Stimulated activated CD8-positive, alpha-beta memory T cell treated with anti-CD3 and anti-CD28 coated beads, Interleukin-7, amount 100 ng/mL, for 4 hours (primary cell): Measurements from ENCODE around the gene ZDHHC20.
"Not testable (repeated sequence)": the region's sequence is repeated elsewhere in the genome, so short reads cannot be mapped to it uniquely, and the experiment has no call there.

Experiments
- DNase-seq, 2 donors: peaks; one replicate each; pipeline ENCODE4 v3.0.0-alpha.2; 2020; ENCODE audit warnings: low read depth in 2 of 2

Gene ZDHHC20

DNA sequence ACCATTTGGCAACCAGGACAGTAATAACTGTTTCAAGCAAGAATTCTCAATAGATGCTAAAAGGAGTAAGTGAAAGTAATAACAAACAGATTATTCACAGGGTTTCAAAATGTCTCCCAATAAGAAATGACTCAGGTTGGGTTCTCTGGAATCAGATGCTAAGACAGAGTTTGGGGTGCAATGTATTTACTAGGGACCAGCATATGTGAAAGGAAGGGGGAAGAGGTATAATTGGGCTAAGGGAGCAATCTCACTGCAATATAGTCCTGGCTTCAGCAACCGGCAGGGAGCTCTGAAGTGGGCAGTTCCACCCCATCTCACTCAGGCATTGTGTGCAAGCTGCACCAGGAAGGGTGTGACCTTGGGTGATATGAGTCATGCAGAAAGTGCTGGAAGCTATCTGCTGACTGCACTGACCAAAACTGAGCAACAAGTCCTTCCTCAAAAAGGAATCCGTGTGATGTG is 23.4 kb downstream of the ZDHHC20 start:
- peak; percentile 40 to 49 for DNase-seq

DNA sequence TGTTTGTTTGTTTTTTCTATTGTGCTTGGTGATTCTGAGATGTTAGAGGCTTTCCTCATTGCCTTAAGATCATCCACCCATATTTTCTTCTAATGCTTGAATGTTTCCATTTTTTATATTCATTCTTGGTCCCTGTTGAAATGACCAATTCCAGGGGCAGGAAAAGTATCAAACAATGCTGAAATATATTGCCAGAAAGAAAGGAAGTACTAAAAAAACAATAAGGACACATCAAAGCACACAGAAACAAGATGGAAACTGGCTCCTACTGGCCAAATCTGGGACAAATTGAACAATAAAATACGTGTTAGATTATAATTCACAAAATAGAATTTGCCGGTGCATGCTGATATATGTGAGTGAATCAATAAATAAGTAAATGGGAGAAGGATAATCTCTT is 23.9 kb downstream of the ZDHHC20 start:
- no peak for DNase-seq

DNA sequence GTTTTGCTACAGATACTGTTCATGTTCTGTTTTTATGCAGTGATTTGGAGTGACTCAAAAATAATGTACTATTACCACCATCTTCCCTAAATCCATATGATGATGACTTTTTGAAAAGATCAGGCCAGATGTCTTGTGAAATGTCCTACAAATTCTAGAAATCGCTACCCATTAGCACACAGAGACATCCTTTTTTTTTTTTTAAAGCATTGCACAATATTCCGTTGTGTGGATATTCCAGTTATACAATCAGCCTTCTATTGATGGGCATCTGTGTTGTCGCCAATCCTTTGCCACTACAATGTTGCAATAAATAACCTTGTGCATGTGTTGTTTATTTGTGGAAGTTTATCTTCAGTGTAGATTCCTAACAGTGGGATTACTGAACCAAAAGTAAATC is 24.5 kb downstream of the ZDHHC20 start:
- DNase-seq: no peak

DNA sequence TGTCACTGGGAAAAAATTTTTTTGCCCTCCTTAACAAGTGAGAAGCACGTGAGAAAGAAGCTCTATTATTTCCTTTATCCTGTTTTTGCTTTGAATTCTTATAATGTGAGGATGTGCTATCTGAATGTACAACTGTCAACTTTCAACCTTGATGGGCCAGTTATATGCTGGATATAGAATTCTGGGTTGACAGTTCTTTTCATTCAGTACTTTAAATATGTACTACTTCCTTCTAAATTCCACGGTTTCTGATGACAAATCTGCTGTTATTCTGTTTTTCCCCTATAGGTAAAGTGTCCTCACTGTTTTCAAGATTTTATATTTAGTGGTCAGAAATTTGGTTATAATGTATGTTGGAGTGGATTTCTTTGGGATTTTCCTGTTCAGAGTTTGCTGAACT is 29.9 kb downstream of the ZDHHC20 start:
- DNase-seq: no peak

DNA sequence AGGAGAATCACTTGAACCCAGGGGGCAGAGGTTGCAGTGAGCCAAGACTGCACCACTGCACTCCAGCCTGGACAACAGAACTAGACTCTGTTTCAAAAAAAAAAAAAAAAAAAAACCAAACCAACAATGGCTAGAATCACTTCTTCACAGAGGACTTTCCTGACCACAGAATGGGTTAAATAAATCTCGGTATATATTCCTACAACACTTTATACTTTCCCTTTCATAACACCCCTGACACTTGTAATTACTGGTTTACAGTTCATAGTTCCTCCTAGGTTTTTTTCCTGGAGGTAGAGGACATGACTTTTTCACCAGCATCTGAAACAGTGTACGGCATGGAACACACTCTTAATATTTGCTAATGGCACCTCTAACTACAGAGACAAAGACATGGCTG is 31.4 kb downstream of the ZDHHC20 start:
- no peak for DNase-seq

DNA sequence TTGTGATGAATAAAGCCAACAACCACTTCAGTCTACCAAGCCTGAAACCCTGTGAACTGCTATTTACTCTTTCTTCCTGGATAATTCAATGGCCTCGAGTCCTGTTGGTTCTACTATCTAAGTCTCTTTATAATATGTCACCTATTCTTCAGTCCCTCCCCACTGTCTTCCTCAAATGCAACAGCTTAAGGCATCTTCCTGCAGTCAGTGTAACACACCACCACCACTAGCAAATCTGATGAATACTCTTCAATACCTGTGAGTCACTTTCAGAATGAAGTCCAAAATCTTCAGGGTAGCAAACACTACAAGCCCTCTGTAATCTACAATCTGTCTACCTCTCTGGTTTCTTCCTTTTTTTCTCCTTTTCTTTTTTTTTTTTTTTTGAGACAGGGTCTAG is 32.9 kb downstream of the ZDHHC20 start:
- no peak for DNase-seq

DNA sequence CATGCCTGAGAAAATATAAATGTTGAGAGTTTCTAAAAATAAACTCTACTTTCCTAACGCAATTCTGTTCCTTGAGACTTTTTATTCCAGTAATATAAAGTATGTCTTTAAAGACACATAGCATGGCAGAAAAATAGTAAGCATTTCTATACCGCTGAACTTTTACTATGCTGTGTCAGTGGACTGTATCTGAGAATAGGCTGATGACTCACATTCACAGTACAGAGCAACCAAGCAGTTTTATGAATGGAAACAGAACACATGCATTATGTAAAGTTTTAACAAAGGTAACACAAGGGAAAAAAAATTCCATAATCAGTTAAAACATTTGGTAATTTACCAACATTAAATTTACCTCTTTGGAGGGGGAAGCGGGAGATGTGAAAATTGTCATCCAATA is 38.4 kb downstream of the ZDHHC20 start:
- DNase-seq: no peak

DNA sequence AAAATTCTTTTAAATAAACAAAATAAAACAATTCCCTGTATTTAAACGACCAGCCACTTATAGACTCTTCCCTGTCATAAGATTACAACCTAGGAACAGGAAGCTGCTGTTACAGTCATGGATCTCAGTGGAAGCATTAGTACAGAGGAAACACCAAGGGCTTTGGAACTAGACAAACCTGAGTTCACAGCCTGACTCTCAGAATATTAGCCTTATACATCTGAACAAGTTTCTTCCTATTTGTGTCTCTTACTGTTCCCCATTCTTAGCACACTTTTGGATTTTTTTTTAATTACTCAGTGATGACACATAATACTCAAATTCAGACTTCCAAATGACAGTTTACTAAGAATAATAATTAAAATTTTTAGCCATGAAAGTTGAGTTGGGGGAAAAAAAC is 46.1 kb downstream of the ZDHHC20 start:
- no peak for DNase-seq

DNA sequence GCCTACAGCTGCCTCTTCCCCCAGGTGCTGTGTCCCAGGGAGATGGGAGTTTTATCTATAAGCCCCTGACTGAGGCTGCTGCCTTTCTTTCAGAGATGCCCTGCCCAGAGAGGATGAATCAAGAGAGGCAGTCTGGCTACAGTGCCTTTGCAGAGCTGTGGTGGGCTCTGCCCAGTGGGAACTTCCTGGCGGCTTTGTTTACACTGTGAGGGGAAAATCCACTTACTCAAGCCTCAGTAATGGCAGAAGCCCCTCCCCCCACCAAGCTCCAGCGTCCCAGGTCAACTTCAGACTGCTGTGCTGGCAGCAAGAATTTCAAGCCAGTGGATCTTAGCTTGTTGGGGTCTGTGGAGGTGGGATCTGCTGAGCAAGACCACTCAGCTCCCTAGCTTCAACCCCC is 48.6 kb downstream of the ZDHHC20 start:
- DNase-seq: not testable (repeated sequence)

DNA sequence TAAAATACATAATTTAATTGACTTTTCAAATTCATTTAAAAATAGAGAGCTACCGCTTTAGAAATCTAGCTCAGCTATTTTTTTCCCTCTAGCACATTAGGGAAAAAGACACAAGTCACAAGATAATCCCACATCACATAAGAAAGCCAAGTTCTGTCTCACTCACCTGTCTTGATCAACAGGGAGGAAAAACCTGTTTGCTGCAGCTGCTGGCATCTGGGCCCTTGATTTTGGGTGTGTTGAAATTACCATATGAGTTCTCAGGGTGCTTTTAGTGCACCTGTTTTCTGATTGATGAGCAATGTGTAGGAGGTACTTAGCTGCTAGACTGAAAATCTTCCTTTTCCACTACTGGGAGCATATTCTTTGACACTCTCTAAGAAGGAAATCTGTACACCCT is 53.8 kb downstream of the ZDHHC20 start:
- DNase-seq: no peak

DNA sequence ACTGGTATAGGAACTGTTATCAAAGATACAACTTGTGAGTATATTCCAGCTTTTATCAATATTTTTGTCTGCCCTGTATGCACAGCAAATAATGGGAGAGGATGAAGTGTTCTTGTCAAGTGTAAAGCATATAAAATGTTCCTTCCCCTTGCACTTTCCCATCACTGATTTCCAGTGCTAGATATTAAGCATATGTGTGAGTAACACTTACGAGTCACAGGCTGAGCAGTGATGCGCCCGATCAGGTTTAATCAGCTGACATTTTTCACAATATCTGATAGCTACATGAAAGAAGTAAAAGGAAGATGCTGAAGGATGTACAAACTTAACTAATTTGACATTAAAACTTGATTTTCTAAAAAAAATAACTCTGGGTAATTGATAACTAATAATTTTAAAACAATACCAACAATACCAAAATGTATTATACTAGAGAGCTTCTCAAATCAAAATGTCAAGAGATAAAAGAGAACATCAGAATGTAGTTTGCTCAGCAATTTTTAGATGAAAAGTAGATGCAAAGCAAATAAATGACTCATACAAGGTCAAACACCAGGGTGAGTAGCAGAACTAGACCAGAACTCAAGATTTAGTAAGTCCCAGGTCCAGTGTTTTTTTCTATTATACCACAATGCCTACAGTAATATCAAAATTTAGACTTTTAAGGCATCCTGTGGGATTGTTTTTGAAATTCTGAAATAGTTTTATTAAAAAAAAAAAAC is 56.4 kb downstream of the ZDHHC20 start:
- no peak for DNase-seq

DNA sequence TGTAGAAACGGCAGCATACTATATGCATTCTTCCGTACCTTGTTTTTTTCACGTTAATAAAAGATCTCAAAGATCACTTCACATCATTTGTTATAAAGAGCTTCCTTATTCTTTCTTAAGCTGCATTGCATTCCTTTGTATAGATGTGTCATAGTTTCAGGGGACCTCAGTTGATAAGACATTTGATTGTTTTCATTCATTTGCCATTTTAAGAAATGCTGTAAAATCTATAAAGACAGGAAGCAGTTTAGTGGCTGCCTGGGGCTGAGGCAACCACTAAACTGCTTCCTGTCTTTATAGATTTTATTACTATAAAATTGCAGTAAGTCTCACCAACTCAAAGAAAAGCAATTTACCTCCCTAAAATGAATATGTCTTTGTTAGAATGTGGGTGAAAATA is 59.4 kb downstream of the ZDHHC20 start:
- no peak for DNase-seq

DNA sequence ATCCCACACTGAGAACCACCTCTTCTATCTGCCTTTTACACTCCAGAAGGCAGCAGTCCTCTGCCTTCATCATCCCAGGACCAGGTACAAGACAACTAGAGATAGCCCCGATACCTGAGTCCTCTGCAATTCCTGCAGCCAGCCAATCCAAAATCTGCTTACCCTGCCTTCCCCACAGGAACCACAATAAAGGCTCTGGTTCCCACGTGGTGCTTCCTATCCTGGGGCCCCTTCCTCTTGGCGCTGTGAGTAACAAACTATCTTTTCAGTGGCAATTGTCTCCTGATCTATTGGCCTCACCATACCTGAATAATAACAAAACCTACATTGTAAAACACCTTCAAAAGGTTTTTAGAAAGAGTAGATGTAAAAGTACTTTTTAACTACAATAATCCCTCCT is 63.1 kb downstream of the ZDHHC20 start:
- no peak for DNase-seq

DNA sequence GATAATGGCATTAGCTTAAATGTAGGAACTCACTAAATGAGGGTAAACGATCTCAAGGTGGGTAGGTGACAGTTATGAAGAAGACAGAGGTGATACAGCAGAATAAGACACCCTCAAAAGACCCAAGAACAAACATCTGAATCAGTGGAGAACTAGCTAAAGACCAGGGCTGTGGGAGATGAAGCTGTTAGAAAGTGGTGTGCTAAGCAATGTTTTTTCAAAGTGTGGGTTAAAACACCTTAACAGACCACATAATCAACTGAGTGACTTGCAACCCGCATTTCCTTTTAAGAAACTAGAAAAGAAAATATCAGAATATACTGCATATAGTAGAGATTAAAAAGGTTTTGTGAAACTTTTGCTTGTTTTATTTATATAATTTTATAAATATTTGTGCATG is 70.0 kb downstream of the ZDHHC20 start:
- no peak for DNase-seq

DNA sequence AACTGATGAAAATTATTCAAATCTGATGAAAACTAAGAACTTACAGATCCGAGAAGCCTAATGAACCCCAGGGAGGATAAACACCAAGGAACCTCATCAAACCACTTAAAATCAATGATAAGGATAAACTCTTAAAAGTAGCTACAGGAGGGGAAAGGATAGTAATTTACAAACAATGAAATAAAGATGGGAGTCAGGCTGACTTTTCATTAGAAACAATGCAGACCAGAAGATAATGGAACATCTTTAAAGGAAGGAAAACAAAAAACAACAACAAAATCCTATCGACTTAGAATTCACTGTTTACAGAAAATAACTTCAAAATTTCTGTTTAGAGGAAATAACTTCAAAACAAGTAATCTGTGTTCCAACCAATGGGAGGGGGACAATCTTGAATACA is 73.4 kb downstream of the ZDHHC20 start:
- no peak for DNase-seq

DNA sequence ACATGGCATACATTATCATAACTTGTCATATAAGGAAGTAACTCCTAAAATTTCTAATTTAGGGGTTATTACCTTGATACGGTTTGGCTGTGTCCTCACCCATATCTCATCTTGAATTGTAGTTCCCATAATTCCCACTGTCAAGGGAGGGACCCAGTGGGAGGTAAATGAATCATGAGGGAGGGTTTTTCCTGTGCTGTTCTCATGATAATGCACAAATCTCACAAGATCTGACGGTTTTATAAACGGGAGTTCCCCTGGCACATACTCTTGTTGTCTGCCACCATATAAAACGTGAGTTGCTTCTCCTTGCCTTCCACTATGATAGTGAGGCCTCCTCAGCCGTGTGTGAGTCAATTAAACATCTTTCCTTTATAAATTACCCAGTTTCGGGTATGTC is 76.0 kb downstream of the ZDHHC20 start:
- DNase-seq: no peak

DNA sequence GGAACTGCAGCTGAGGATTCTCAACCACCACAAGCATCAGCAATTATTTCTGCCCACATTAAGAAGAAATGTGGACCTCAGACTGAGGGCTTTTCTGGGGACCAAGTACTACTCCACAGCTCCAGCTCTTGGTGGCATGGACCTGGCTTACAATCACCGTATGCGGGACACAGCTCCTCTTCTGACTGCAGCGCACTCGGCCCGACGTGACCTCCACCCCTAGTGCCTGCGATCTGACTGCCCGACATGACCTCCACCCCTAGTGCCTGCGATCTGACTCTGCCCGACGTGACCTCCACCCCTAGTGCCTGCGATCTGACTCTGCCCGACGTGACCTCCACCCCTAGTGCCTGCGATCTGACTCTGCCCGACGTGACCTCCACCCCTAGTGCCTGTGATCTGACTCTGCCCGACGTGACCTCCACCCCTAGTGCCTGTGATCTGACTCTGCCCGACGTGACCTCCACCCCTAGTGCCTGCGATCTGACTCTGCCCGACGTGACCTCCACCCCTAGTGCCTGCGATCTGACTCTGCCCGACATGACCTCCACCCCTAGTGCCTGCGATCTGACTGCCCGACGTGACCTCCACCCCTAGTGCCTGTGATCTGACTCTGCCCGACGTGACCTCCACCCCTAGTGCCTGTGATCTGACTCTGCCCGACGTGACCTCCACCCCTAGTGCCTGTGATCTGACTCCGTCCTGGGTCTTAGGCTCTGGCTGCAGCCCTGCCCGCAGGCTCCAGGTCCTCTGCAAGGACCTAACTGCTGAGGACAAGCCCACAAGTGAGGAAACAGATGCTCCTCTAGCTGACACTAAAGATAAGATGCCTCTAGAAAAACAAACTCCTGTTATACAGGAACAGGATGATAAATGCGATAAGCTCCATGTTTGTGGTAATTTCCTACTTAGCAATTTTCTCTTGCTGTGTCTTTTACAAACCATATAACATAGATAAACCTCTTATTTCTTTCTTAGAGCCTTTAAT is 81.8 kb downstream of the ZDHHC20 start:
- DNase-seq: not testable (repeated sequence)

DNA sequence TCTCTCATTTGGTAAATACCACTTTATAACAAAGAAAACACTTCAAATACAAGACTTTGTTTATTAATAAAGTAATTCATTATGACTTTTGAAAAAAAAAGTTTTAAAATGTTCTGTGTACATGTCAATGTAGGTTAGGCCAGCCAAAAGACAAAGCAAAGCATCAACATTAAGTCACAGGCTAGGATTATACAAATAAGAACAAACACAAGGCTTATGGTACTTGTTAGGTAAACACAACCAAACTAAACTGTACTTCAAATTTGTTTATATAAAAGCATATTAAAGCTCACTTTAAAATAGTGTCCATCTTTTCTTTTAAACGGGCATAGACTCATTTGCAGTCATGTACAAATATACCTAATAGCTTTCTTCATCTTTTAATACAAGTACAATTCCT is 86.6 kb downstream of the ZDHHC20 start:
- no peak for DNase-seq

DNA sequence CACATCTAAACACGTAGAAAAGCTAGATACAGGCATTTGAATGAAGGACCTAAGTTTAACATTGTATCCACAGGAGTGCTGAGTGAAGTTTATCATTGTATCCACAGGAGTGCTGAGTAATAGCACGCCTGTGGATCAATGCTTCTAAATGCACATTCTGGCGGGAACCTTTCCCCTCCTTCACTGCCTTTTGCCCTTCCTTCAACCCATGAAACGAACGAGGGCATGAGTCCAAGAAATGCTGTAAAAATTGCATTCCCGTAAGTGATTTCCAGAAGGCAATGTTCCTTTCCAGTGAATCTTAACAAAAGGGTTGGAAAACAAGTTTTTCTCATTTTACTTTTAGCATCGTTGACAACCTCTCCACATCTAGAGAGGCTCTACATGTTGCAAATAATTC is 88.1 kb downstream of the ZDHHC20 start:
- DNase-seq: no peak

DNA sequence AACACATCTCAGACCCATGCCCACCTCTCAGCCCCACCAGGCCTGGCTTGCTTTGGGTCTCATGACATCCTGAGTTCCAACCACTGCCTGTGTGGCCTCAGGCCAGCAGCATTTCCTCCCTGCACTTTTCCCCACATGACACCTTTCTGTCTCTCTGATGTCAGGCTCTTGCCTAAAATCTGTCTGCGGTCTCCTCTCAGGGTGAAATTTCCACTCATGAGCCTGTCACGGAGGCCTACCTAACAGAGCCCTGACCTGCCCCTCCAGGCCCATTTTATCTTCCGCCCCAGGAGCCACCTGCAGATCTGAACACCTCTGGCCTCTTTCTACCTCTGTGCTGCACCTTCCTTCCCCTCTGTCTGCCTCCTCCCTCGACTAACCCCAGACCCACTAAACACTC is 93.5 kb downstream of the ZDHHC20 start:
- peak; percentile 12 to 17 for DNase-seq

DNA sequence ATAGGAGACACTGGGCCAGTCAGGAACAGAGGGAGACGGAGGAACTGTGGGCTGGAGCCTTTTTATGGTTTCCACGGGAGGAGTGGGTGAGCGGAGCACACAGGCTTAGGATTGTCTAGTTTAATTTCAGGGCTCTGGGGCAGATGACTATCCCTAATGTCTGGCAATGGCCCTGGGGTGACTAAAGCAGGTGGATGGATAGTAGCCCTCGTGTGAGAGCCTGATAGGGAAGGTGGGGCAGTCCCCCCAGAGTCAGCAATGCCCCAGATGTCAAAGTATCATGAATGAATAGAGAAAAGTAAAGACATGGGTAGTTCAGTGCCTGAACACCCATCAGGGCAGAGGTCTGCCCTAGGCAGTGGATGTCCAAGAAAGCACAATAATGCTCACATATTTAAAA is 94.2 kb downstream of the ZDHHC20 start:
- no peak for DNase-seq

DNA sequence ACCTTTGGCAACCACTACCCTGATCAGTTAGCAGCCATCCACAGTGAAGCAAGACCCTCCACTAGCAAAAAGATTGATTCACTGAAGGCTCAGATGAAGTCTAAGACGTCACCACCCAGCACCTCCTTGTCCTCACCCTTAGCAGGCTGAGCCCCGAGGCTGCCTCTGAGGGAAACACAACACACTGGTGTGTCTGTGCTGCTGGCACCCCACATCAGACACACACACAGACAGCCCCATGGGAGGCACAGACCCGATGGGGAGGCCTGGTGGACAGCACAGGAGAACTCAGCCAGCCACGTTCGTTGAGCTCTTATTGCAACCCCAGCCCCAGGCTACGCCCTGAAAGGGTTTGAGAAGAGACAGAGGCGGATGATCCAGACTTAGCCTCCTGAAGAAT is 94.7 kb downstream of the ZDHHC20 start:
- DNase-seq: no peak

DNA sequence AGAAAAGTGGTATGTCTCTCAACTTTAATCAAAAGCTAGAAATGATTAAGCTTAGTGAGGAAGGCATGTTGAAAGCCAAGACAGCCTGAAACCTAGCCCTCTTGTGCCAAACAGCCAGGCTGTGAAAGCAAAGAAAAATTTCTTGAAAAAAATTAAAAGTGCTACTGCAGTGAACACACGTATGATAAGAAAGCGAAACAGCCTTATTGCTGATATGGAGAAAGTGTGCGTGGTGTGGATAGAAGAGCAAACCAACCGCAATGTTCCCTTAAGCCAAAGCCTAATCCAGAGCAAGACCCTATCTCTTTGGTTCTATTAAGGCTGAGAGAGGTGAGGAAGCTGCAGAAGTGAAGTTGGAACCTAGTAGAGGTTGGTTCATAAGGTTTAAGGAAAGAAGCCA is 96.4 kb downstream of the ZDHHC20 start:
- DNase-seq: no peak
